Breast epithelium (tissue), 3 donors: ENCODE results near the gene DMAC1.

Experiments used
- CTCF ChIP-seq, 3 donors: fragments of 450-650 bp; IDR thresholded peaks; one replicate each; pipeline ENCODE4 v1.5.1; 2016 to 2017; ENCODE audit warnings: antibody characterized with exemption in 3 of 3, mild to moderate bottlenecking in 3 of 3, moderate library complexity in 3 of 3
- POLR2A ChIP-seq: fragments of 450-650 bp; IDR thresholded peaks from one replicate; pipeline ENCODE4 v1.6.1; 2016; ENCODE audit warnings: antibody characterized with exemption, mild to moderate bottlenecking, moderate library complexity

GRCh38 chr9:7848498-7848897 lies 48.9 kb upstream of the DMAC1 start:
- no peak for TF ChIP-seq CTCF (IDR thresholded peaks at IDR 0.05)
- TF ChIP-seq POLR2A: no peak
